H1 (cell line): ENCODE measurements around the gene BBX.

Source experiments
- CEBPB ChIP-seq: IDR thresholded peaks from 2 replicates; pipeline ENCODE4 v1.6.1; 2012; ENCODE audit warnings: low read depth, low read length
- EZH2 ChIP-seq: fragments of 200-600 bp; sonication (generic); IDR thresholded peaks from 2 replicates; pipeline ENCODE4 v1.7.1; 2012; ENCODE audit warnings: low read depth, mild to moderate bottlenecking, moderate library complexity, low read length, inconsistent platforms; ENCODE audit not compliant: severe bottlenecking
- POLR2A ChIP-seq, 2 experiments: IDR thresholded peaks; 1 replicate in 1 of 2; 2 replicates in 1 of 2; pipeline ENCODE4 v1.6.1; 2011; ENCODE audit warnings: low read depth in 2 of 2, low read length in 2 of 2, mild to moderate bottlenecking in 2 of 2; ENCODE audit errors: control extremely low read depth in 1 of 2
- POLR2AphosphoS5 ChIP-seq: IDR thresholded peaks from 2 replicates; pipeline ENCODE4 v1.6.1; 2011; ENCODE audit warnings: low read depth, low read length
- TAF1 ChIP-seq: IDR thresholded peaks from 2 replicates; pipeline ENCODE4 v1.6.1; 2011; ENCODE audit warnings: mild to moderate bottlenecking, low read depth, low read length
- TBP ChIP-seq: IDR thresholded peaks from 2 replicates; pipeline ENCODE4 v1.6.1; 2011; ENCODE audit warnings: low read depth, low read length, improper control_type of control experiment
- TCF12 ChIP-seq: IDR thresholded peaks from 2 replicates; pipeline ENCODE4 v1.6.1; 2011; ENCODE audit warnings: low read depth, mild to moderate bottlenecking, low read length
- YY1 ChIP-seq: IDR thresholded peaks from 2 replicates; pipeline ENCODE4 v1.6.1; 2011; ENCODE audit warnings: low read depth, mild to moderate bottlenecking, low read length
- TF ChIP-seq, protein P1 (sequence below), 3 experiments: IDR thresholded peaks; 1 replicate in 2 of 3; 2 replicates in 1 of 3; pipeline versions ENCODE4 v1.5.1 to v1.6.1; 2011; ENCODE audit warnings: low read length in 3 of 3, mild to moderate bottlenecking in 3 of 3, inconsistent platforms in 2 of 3, low read depth in 1 of 3, moderate library complexity in 1 of 3; ENCODE audit not compliant: insufficient read depth in 1 of 3; ENCODE audit errors: control extremely low read depth in 1 of 3

DNA sequence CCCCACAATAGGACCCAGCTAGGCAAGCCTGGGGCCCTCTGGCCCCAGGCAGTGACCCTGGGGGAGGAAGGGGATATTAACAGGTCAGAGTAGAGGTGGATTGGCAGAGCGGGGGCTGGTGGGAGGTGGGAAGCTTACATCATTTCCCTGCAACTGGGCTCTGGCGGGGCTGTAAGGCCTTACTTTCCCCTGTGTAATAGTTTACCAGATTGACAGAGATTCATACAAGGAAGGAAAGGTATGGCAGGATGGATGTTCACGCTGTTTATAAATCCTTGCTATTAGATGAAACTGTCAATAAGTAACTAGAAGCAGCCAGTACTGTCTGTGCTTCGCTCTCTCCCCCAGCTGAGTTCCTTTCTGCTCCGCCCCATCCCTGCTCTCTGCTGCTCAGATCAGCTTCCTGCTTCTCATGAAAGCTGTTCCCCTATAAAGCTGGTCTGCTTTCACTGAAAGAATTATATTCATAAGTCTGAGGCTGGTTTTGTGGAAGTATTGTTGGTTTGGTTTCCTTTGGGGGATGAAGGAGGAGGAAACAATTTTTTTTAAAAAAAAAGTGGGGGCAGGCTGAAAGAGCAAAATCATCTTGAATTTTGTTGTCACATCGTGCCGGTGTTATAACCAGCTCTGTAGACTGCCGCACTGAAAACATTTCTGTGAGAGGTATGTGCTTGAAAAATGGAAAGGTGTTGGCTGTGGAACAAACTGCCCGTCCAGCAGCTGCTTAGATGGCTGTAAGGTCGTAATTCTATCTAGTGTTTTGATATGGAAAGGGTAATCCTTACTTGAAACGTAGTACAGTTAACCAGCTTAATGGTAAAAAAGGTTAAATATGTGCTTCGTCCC lies 76.4 kb downstream of the BBX start:
- TF ChIP-seq, protein P1, sequence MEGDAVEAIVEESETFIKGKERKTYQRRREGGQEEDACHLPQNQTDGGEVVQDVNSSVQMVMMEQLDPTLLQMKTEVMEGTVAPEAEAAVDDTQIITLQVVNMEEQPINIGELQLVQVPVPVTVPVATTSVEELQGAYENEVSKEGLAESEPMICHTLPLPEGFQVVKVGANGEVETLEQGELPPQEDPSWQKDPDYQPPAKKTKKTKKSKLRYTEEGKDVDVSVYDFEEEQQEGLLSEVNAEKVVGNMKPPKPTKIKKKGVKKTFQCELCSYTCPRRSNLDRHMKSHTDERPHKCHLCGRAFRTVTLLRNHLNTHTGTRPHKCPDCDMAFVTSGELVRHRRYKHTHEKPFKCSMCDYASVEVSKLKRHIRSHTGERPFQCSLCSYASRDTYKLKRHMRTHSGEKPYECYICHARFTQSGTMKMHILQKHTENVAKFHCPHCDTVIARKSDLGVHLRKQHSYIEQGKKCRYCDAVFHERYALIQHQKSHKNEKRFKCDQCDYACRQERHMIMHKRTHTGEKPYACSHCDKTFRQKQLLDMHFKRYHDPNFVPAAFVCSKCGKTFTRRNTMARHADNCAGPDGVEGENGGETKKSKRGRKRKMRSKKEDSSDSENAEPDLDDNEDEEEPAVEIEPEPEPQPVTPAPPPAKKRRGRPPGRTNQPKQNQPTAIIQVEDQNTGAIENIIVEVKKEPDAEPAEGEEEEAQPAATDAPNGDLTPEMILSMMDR (IDR thresholded peaks at IDR 0.05; ENCODE audit: control extremely low read depth in 1 of 3, insufficient read depth in 1 of 3, low read depth in 1 of 3, low read length in 3 of 3) = no peak
- TF ChIP-seq YY1 (no peak), TBP (no peak), EZH2 (no peak), POLR2AphosphoS5 (no peak), POLR2A (IDR thresholded peaks at IDR 0.05; ENCODE audit: control extremely low read depth in 1 of 2, low read depth in 2 of 2, low read length in 2 of 2) (no peak), TAF1 (no peak), CEBPB (no peak), TCF12 (no peak)
